ENCODE measurements around the gene CACNA2D3.
A peak's percentile ranks its signal among the peaks of the same experiment; 100 is the strongest.

CACNA2D3 gene

DNA sequence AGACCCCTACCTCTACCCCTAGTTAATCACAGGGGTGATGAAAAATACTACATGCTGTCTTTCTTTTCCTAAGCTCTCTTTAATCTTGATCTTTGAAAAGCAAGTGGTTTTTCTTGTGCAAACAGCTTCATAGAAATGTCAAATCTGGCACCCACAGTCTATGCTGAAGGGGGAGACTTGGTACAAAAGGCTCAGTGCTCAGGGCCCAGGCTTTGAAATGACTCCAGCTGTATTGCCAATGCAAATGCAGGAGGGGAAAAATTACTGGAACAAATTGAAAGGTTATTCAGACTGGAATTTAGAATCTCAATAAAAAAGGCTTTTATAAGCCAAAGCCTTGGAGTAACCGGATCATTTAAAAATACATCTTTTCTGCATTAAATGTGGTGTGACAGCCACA is 581.6 kb downstream of the CACNA2D3 start:
- DNase-seq, result no peak

DNA sequence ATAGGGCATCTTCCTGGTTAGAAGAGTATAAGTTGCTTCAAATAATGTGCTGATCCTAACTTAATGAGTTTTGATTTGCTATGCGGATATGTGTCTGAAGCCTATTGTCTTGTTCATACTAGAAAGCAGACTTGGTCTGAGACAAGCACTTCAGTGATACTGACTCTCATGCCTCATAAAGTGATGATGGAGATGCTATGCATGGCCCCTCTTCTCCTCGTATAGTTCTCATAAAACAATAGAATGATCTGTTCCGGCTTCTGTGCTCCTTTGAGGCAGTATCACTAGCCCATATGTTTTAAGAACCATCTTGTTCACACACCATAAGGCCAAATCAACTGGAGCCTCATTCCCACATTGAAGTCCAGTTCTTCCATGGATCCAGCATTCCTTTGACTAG is 583.4 kb downstream of the CACNA2D3 start:
- DNase-seq, result no peak

DNA sequence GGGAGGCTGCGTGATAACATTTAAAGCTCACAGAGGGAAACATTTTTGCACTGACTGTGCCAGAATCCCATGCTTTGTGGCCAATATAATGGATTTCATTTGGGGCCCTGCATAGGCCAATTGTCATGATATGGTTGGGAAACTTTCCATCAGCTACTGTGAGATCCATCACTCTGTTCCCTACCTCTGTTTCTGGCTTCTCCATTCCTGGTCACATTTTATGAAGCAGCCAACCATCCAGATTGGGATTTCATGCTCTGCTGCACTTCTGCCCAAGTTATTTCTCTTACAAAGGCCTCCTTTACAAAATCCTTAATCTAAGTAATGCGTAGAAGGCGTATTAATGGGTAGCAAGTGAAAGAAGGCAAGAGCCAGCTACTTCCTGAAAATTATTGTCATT is 584.4 kb downstream of the CACNA2D3 start:
- DNase-seq, result no peak

DNA sequence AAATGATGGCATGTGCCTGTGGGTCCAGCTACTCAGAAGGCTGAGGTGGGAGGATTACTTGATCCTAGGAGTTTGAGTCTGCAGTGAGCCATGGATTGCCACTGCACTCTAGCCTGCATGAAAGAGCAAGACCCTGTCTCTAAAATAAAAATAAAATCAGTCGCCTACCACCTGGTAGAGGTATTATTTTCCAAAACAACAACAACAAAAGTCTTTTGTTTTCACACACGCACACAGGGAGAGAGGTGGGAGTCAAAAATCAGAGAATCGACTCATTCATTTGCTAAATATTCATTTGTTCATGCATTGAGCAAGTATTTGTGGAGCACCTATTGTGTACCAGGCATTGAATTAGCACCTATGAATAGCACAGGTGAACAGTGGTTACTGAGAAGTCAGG is 587.4 kb downstream of the CACNA2D3 start:
- DNase-seq, result no peak

DNA sequence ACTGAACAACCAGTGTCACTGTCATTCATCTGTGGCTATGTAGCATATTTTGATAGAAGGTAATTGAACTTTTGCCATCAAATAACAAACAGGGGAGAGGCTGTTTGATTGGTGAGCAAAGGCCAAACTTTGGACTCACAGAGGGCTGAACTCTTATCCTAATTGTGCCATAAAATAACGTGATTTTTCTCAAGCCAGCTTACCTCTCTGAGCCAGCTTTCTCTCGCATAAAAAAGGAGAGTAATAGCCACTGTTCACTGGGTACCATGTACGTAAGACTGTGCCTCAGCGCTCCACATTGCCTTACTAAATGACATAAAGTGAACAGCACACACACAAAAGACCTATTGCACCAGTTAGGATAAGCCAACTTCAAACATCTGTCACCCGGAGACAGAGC is 588.6 kb downstream of the CACNA2D3 start:
- DNase-seq, result no peak

DNA sequence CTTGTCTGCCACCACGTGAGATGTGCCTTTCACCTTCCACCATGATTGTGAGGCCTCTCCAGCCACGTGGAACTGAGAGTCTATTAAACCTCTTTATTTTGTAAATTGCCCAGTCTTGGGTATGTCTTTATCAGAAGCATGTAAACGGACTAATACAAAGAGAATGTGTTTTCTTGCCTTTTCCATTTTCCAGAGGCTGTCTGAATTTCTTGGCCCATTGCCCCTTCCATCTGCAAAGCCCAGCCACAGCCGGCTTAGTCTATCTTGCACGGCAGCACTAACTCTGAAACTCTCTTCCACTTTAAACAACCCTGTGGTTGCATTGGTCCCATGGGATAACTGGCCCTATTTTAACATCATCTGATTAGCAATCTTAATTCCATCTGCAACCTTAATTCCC is 590.2 kb downstream of the CACNA2D3 start:
- DNase-seq, result peak; percentile 14

DNA sequence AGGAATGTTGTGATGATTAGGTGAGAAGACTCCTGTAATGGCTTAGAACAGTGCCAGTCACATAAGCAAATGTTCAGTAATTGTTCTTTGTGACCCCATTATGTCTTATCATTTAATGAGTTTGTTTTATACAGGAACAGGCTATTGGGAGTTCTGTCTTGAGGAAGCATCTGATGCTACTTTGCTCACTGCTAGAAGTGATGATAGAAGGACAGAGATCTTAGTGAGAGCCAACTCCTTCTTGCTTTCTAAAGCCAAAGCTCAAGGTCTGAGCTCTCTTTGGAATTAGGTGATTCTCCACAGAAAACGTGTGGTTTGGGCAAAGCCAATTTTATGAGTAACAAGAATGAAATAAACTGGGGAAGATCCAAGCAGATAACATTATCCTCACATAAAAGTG is 590.7 kb downstream of the CACNA2D3 start:
- DNase-seq, result no peak

DNA sequence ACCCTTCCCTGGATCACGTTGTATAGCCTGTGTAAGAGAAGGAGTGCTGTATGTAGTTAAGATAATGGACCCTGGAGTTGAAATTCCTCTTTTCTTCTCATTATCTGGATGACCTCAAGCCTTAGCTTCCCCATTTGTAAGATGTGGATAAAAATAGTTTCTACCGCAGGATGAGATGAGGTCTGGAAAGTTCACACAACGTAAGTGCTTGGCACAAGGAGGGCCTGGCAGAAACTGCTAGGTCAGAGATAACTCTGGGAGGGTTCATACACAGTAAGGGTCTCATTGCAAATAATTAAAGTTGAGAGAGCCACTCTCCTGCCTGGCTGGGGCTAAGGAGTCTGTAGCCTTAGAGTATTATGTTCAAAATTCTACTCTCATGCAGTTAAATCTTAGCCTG is 591.1 kb downstream of the CACNA2D3 start:
- DNase-seq, result no peak

DNA sequence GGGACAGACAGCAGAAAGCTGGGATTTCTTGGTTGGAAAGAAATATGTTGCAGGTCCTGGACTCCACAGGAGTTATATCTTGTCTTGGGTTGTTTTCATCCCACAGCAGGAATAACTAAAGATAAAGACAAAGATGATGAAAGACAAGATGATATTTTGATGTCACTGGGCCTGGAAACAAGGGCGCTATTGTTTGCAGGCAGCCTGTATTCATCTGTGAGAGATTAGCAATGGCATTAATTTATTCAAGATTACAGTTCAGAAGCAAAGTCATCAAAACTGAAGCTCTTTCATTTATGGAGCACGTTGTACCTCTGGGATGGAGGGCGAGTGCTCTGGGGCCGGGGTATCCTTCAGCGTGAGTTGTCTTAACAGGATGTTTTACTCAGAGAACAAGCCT is 591.7 kb downstream of the CACNA2D3 start:
- DNase-seq, result no peak

DNA sequence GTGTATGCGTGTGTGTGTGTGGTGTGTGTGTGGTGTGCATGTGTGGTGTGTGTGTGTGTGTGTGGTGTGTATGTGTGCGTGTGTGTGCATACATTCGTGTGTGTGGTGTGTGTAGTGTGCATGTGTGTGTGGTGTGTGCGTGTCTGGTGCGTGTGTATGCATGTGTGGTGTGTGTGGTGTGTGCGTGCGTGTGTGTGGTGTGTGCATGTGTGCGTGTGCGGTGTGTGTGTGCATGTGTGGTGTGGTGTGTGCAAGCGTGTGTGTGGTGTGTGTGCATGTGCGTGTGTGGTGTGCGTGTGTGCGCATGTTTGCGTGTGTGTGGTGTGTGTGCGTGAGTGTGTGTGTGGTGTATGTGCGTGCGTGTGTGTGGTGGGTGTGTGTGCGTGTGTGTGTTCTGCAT is 595.2 kb downstream of the CACNA2D3 start:
- DNase-seq, result no peak

DNA sequence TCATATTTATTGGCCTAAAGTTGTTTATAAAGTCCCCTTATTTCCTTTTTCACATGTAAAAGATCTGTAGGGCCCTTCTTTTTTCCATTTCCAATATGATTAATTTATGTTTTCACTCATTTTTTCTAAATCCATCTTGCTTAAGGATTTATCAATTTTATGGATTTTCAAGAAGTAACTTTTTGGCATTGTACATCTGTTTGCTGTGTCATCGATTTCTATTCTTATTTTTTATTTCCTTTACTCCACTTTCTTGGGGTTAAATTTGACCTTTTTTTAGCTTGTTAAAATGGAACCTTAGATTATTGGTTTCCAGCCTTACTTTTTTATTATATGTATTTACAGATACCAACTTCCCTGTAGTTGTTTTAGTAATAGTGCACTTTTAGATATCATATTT is 597.6 kb downstream of the CACNA2D3 start:
- no peak for DNase-seq

DNA sequence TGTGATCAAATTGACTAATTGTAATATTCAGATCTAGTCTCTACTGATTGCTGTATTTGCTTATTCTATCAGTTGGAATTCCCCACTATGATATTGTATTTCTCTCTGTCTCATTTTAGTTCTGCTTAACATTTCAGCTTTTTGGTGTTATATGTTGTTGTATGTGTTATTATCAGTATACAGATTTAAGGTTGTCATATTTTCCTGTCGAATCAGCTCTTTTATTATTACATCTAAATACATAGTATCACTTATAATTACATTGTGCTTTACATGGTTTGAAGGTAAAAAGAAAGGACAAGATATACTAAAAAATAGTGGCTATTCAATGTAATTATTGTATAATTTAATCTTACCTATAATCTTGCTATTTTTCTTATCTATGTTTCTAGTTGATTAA is 598.3 kb downstream of the CACNA2D3 start:
- DNase-seq, result no peak

DNA sequence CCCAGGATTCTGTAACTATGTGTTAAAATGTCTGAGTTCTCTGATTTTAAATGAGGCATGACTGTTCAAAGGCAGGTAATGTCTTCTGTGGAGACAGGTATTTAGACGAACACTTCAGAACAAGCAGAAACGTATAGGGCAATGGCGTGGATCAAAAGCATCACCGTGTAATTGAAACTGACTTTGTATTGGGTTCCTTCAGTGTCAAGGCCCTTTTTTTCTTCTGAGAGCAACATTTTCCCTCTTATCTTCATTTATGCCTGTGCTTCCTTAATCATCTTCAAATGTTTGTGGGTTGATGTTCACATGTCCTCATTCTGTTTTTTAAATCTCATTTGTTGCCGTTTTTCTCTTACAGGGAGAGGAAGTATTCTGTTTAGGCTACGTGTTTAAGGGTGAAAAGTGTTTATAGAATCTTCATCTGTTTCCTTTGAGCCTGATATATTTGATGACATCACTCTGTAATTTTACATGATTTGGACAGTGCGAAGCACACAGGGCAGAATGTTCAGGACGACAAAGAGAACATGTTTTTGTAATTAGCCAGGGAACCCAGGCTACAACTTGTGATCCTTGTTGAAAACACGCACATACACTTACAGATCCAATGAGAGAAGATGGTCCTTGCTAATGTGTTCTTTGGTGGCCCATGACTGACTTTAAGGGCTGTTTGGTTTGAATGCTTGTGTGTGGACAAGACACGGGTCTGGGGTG is 609.5 kb downstream of the CACNA2D3 start:
- DNase-seq, result no peak

DNA sequence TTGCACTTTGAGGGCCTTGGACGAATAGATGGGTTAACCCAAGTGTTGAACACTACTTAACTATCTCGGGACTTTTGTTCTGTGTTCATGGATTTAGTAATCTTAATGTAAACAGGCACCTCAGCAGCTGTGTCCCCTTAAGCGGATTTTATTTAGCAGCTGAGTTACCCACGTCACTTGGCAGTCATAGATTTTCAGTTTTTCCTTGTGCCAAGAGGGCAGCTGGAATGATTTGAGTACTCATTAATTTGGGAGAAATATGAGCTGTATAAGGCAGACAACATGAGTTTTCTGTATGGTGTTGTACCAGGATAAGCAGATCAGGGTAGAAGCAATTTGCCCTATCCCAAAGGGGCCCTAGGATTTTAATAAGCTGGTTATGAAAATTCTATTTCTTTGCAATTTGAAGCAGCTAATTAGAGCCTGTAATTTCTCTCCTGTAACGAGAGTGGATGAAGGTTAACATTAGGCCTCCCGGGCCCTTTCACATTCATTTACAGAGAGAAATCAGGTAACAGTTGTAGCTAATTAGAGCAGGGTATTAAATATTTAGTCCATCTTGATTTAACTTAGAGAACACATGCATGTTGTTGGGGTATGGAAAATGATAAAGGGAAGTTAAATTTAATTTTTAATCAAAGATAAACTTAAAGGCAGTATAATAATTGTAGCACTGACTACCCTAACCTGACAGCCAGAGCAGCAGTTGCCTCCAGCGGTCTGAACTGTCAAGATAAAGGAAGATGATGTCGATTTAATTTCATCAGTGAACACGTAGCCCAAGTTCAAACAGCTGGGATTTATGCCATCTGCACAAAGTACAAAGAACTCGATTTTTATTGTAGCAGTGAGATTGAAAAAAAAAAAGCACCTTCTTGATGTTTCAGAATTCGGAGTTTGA is 611.0 kb downstream of the CACNA2D3 start:
- no peak for DNase-seq

DNA sequence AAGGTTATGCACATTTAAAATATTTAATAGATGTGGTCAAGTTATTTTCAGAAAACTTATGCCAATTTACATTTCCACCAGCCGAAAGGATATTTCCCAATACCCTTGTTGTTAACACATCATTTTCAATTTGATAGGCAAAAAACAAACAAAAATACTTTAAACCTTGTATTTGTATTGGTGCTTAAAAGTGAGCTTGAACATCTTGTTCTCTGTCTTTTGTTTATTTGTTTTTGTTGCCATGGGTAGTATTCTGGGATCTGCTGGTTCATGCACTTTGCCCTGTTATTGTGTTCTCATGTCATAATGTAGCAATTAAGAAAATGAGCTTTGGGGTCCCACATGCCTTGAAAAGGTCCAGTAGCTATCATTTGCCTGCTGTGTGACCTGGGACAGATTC is 614.1 kb downstream of the CACNA2D3 start:
- no peak for DNase-seq

DNA sequence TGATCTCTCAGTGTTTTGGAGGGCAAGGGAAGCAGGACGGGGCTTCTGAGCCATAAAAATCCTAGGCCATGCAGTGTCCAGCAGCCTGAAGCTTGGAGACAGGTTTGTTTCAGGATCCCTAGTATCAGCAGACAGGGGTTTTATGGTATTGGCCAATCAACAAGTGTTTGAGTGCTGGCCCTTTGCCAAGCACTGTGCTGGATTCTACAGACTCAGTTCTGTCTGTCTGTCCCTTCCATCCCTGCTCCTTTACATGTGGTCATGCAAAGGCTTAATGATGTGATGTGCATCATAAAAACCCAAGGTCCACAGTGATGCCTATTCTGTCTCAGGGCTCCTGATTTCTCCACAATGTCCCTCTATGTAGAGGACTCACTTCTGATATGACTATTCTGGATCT is 621.4 kb downstream of the CACNA2D3 start:
- DNase-seq, result no peak

DNA sequence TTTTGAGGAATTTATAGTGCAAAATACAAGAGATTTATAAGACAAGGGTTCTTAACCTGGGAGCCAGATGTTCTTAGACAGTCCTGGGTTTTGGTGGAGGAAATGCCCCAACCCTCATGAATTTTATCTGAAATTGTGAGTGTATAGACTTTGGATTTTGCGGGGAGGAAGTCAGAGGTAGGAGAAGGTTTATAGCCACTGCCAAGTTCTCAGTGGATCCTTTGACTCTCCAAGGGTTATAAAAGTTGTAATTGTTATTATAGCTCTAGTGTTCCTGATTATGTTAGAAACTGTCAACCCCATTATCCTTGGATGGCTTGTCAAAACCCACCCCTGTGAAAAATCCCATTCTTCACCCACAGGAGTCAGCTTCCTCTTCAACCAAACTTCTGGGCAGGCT is 621.9 kb downstream of the CACNA2D3 start:
- DNase-seq, result no peak

DNA sequence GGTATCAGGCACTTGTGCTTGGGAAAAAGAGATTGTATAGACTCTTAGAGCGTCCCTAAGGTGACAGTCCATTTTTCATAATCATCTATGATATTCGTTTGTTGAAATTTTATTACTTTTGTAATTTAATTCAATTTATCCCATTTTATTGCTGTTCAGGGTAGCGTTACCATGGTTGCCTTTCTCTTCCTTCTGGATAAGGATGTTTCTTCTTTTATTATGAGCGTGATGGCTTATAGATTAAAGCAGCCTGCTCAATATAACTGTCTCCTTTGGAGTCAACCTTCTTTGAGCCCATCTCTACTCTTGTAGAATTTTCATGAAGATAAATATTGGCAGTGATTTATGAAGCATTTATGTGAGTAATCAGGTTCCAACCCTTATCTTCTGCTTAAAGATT is 623.5 kb downstream of the CACNA2D3 start:
- no peak for DNase-seq

DNA sequence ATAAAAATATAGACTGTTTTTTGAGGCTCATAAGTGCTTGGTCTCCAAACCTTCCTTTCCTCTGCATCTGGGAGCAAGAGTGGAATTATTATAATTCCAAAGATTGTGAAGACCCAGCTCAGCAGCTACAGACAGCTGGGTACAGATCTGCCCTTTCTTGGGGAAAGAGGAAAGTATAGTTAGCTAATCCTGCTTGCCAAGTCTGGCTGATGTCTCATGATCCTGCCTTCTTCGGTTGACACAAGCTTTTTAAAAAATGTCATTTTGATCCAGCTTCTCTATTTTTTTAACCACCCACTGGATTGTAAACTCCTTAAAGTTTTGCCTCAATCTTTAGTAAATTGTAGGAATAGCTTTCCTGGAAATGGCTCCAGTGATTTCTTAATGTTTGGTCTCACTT is 624.4 kb downstream of the CACNA2D3 start:
- DNase-seq, result peak; percentile 64

DNA sequence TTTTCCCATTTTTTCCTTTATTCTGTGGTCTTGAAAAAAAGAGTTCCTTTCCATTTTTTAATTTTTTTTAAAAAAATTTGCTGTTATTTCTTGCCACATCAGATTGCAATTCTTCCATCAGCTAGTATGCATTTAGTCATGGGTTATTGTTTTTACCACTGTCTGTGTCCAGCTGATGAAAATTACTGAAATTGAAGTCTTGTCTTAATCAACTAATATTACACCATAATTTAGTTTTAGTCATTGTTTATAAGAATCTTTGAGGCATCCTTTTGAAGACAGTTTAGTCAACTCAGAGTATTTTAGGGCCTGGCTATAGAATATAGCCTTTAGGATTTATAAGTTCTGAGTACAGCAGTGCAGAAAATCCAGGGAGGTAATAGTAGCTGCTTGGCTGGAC is 633.4 kb downstream of the CACNA2D3 start:
- peak; percentile 67 for DNase-seq

DNA sequence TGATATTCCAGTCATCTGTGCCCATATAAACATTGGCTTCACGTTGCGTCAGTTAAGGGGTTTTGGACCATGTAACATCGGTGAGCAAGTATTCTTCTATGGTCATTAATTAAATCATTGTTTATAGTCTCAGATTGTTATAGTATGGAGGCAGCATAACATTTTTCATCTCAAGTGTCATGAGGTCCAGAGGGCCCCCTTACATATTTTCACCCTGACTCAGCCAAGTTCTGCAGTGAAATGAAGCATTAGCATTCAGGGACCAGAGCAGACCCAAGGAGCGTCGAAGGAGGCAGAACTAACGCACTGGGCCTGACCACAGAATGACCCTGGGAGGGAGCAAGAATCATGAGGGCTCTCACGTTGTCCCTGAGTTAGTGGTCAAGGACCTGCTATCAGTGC is 634.0 kb downstream of the CACNA2D3 start:
- peak; percentile 98 for DNase-seq

DNA sequence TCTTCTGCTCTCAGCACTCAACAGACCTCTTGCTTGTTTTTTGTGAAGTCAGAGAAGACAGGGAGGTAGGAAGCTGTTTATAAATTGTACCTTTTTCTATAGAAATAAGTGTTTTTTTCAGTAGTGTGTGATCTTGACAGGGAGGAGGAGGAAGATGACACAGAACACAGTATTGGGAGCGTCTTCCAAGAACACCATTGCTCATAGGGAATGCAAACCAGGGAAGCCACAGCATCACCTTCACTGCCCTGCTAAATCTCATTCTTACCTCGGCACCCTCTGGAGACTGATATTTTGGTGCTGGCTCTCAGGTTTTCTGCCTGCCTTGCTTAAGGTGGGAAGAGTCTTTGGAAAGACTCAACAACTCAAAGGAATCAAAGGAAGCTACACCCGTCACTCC is 636.1 kb downstream of the CACNA2D3 start:
- no peak for DNase-seq

DNA sequence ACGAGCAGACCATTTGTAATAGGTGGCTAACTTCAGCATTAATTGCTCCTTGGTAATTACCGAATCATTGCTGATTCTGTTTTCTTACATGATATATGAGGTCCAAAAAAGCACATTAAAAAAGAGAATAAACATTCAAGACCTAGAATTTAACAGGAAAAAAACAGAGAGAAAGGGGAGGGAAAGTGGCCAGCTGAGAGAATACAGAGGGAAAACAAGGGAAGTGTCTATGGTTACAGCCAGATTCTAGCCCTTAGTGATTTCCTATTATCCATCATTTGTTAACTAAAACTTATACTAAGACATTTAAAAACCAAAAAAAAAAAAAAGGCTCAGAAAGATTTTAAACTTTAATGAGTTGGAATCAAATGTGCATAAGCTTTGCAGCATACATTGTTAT is 636.8 kb downstream of the CACNA2D3 start:
- DNase-seq, result no peak

DNA sequence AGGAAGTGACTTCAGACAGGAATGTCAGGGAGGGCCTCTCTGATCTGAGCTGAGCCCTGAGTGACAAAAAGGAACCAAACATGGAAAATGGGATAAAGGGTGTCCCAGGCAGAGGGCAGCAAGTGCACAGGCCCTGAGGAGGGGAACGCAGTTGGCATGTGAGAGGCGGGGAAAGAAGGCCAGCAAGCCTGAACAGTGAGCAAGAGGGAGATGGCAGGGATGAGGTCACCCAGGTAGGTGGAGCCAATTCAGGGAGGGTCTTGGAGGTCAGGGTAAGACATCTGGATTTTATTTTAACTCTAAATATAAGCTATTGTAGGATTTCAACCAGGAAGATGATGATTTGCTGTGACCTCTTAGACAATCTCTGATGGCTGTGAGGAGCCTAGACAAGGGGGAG is 637.8 kb downstream of the CACNA2D3 start:
- DNase-seq, result peak; percentile 70

Measured in fibroblast of skin of back (primary cell).